ENCODE data around the gene TAF3. TPM values are rescaled to one million over a fixed set of nuclear protein-coding genes. Genes with fewer than 3 reads are reported as not detected.
A peak's percentile ranks its signal among the peaks of the same experiment; 100 is the strongest.
"Not testable (repeated sequence)": the region's sequence is repeated elsewhere in the genome, so short reads cannot be mapped to it uniquely, and the experiment has no call there.

TAF3 gene, protein sequence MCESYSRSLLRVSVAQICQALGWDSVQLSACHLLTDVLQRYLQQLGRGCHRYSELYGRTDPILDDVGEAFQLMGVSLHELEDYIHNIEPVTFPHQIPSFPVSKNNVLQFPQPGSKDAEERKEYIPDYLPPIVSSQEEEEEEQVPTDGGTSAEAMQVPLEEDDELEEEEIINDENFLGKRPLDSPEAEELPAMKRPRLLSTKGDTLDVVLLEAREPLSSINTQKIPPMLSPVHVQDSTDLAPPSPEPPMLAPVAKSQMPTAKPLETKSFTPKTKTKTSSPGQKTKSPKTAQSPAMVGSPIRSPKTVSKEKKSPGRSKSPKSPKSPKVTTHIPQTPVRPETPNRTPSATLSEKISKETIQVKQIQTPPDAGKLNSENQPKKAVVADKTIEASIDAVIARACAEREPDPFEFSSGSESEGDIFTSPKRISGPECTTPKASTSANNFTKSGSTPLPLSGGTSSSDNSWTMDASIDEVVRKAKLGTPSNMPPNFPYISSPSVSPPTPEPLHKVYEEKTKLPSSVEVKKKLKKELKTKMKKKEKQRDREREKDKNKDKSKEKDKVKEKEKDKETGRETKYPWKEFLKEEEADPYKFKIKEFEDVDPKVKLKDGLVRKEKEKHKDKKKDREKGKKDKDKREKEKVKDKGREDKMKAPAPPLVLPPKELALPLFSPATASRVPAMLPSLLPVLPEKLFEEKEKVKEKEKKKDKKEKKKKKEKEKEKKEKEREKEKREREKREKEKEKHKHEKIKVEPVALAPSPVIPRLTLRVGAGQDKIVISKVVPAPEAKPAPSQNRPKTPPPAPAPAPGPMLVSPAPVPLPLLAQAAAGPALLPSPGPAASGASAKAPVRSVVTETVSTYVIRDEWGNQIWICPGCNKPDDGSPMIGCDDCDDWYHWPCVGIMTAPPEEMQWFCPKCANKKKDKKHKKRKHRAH
- total RNA-seq (1 to 10 TPM; 7.0 to 8.1 TPM), polyA plus RNA-seq (ENCODE audit: insufficient read length in 6 of 6) (10 to 100 TPM in 3 of 6 donors, 1 to 10 TPM in 3; 9.1 to 10.4 (median 9.7) TPM)
- long read RNA-seq, donor 1, partial matches to known transcripts: 9 of 9 reads
- long read RNA-seq, donor 1, other reads (novel, unspliced or antisense): 0 of 9 reads
- long read RNA-seq, donor 2, partial matches to known transcripts: 7 of 7 reads
- long read RNA-seq, donor 2, other reads (novel, unspliced or antisense): 0 of 7 reads
- long read RNA-seq, donor 3: 0 reads
- long read RNA-seq, donor 4, partial matches to known transcripts: 3 of 3 reads
- long read RNA-seq, donor 4, other reads (novel, unspliced or antisense): 0 of 3 reads
- long read RNA-seq, donor 5: 0 reads
- long read RNA-seq, donor 6: 0 reads
- long read RNA-seq, donor 7: 0 reads
- long read RNA-seq, donor 8, partial matches to known transcripts: 11 of 11 reads
- long read RNA-seq, donor 8, other reads (novel, unspliced or antisense): 0 of 11 reads
- long read RNA-seq, donor 9: 0 reads
- long read RNA-seq, donor 10, partial matches to known transcripts: 8 of 9 reads
- long read RNA-seq, donor 10, other reads (novel, unspliced or antisense): 1 of 9 reads
- long read RNA-seq, donor 11, partial matches to known transcripts: 9 of 9 reads
- long read RNA-seq, donor 11, other reads (novel, unspliced or antisense): 0 of 9 reads
- long read RNA-seq, donor 12: 0 reads

DNA sequence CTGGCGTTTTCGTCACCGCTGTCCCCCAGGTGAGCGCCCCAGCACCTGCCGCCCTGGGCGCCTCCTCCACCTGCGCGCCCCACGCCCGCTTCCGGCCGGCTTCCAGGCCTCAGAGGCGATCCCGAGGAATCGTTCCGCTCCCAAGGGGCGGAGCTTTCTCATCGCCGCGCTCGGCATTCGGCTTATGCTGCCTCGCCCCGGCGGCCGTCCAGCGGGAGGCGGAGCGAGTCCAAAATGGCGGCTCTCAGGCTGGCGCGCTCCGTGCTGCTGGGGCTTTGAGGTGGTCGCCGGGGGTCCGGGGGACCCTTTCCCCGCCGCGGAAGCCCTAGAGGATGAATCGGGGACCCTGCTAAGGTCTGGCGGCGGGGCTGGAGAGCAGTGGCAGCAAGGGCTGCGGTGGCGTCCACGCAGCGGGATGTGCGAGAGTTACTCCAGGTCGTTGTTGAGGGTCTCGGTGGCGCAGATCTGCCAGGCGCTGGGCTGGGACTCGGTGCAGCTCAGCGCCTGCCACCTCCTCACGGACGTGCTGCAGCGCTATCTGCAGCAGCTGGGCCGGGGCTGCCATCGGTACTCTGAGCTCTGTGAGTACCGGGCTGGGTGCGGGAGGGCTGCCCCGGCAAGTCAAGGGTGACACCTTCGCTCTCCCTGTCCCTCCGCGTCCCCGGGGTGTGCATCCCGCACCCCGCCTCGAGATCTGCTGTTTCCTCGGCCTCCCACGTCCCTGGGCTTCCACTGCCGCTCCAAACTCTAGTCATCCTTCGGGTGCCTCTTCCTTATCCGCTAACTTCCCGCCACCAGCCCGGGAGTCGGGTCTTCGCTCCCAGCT lies at the start of gene TAF3:
Gene TAF3, plus strand, starts transcription at position 211 of the 826 bp plus-strand sequence. Its CDS starts 205 bp downstream, at position 416.
- Histone ChIP-seq H3K4me1 (peaks cover 0 to 25% of the 10 kb centered on the region in 2 donors), H3K4me3 (peak within 1 kb of the TSS; percentile 98 to 99), H3K9me3 (no peaks in the 10 kb centered on the region), H3K27ac (peak within 1 kb of the TSS in 1 of 2 donors; percentile 73), H3K36me3 (peaks cover 0 to 5% of the 10 kb centered on the region in 2 donors), H3K27me3 (no peaks in the 10 kb centered on the region)
- TF ChIP-seq, protein P1, sequence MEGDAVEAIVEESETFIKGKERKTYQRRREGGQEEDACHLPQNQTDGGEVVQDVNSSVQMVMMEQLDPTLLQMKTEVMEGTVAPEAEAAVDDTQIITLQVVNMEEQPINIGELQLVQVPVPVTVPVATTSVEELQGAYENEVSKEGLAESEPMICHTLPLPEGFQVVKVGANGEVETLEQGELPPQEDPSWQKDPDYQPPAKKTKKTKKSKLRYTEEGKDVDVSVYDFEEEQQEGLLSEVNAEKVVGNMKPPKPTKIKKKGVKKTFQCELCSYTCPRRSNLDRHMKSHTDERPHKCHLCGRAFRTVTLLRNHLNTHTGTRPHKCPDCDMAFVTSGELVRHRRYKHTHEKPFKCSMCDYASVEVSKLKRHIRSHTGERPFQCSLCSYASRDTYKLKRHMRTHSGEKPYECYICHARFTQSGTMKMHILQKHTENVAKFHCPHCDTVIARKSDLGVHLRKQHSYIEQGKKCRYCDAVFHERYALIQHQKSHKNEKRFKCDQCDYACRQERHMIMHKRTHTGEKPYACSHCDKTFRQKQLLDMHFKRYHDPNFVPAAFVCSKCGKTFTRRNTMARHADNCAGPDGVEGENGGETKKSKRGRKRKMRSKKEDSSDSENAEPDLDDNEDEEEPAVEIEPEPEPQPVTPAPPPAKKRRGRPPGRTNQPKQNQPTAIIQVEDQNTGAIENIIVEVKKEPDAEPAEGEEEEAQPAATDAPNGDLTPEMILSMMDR (IDR thresholded peaks at IDR 0.05): no peak
- peak; percentile 99 for ATAC-seq
- intact Hi-C loops (cut with DNase I): no loop called here
- DNase-seq: peak; percentile 88 to 99 (median 94)

DNA sequence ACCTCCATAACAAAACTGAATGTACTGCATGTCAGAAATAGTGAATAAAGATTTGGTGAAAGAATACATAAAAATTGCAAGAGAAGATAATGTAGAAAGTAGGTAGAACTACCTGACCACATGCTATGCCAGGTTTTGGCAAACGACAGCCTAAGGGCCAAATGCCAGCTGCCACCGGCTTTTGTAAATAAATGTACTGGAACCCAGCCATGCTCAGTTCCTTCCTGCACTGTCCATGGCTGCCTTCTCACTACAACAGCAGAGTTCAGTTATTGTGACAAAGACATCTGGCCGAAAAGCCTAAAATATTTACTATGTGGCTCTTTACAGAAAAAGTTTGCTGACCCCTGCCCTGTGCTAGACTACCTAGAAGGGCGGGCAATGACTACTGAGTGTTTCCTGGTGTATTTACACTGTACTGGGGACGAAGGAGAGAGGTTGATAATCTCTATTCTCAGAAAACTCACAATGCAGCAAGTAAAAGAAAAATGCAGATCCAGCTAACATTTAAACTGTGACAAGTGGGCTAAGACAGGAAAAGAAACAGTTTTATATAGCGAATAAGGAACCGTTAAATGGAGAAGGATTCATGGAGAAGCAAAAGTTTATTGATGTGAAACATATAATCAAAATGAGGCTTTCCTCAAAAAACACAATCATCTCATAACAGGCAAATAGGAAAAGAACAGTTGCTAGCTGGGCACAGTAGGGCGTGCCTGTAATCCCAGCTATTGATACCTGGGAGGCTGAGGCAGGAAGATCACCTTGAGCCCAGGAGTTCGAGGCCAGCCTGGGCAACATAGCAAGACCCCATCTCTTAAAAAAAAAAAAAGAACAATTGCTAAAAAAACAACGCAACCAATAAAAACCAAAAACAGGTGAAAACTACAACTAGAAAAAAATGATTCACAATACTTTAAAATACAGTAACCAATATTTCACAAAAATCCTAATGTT lies 44.2 kb upstream of the TAF3 start:
- peaks cover 0 to 94% of the 10 kb centered on the region in 2 donors for H3K36me3 ChIP-seq
- no peak overlapping the region for H3K27ac ChIP-seq
- peak; percentile 83 for ATAC-seq
- intact Hi-C loops (cut with DNase I): no loop called here
- TF ChIP-seq, protein P1 (IDR thresholded peaks at IDR 0.05): no peak
- peaks cover 0 to 5% of the 10 kb centered on the region in 2 donors for H3K4me1 ChIP-seq
- no peaks in the 10 kb centered on the region for H3K27me3 ChIP-seq
- no peak overlapping the region for H3K4me3 ChIP-seq
- DNase-seq: peak in 2 of 4 donors; percentile 2 to 47
- H3K9me3 ChIP-seq: no peaks in the 10 kb centered on the region

DNA sequence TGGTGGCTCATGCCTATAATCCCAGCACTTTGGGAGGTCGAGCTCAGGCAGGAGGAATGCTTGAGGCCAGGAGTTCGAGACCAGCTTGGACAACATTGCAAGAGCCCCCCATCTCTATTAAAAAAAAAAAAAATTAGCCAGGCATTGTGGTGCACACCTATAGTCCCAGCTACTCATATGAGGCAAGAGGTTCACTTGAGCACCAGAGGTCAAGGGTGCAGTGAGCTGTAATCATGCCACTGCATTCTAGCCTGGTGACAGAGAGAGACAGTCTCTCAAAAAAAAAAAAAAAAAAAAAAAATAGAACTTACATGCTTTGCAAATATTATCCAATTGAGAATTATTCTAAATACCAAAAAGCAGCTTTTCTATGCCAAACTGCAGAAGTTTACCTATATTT lies 41.5 kb upstream of the TAF3 start:
- H3K36me3 ChIP-seq: peaks cover 0 to 95% of the 10 kb centered on the region in 2 donors
- intact Hi-C loops (cut with DNase I): no loop called here
- H3K9me3 ChIP-seq: no peaks in the 10 kb centered on the region

DNA sequence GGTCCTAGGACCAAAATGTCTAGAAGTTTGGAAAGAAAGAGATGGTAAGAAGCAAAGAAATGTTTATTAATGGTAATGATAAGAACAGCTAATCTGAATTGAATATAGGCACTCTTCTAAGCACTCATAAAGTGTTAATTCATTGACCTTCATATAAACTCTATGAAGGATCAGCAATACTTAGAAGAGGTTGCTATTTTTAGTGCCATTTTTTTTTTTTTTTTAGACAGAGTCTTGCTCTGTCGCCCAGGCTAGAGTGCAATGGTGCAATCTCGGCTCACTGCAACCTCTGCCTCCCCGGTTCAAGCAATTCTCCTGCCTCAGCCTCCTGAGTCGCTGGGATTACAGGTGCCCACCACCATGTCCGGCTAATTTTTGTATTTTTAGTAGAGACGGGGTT lies 36.1 kb upstream of the TAF3 start:
- intact Hi-C loops (cut with DNase I); ATAC-seq; H3K27ac ChIP-seq; H3K9me3 ChIP-seq; H3K4me3 ChIP-seq; H3K27me3 ChIP-seq; DNase-seq: not testable (repeated sequence)
- Histone ChIP-seq H3K36me3 (peaks cover 0 to 51% of the 10 kb centered on the region in 2 donors), H3K4me1 (peaks cover 7 to 37% of the 10 kb centered on the region in 2 donors)

More for the DNA sequence above, 41.5 kb upstream of the TAF3 start:
- ATAC-seq (no peak), DNase-seq (no peak)
- Histone ChIP-seq H3K4me1 (peaks cover 0 to 5% of the 10 kb centered on the region in 2 donors), H3K27me3 (no peaks in the 10 kb centered on the region), H3K4me3 (no peak overlapping the region), H3K27ac (no peak overlapping the region)
- TF ChIP-seq, protein P1 (IDR thresholded peaks at IDR 0.05): no peak

All from left lung (tissue), 14 donors.